ENCODE results near the gene IKBKE. TPM values are rescaled to one million over a fixed set of nuclear protein-coding genes. Genes with fewer than 3 reads are reported as not detected.

The IKBKE gene
- total RNA-seq, 4 donors from 2014 or later, result 4.7 to 10.5 (median 9.4) TPM

DNA sequence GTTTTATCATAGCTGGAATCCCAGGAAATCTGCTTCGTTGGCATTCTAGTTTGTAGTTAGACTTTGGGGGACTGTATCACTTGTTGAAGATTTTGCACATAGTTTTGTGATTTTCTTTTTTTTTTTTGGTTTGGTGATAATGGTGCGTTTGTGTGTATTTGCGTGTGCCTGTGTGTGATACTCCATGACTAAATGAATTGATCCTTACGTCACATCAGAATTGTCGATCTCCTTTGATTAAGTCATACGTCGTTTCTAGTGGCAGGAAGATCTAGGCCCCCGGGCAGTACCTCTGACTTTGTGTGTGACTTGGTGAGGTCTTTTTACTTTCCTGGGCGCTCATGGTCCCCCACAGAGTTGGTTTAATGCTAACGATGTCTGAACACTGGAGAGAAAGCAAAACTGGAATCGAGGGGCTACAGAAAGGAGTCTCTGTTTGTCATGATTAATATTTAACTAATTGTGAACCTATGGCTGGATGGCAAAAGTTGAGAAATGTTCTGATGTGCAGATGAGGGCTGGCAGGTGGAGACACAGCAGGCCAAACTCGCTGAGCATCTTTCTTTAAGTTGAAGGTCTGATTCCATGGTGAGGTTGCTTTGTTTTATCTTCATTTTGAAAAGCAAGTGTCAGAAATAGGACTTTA is 39.5 kb downstream of the IKBKE start:
- Histone ChIP-seq H3K27ac (no peak overlapping the region), H3K36me3 (no peaks in the 10 kb centered on the region), H3K4me3 (replicated peaks in 1 of 3) (no peak overlapping the region), H3K27me3 (no peaks in the 10 kb centered on the region), H3K4me1 (peaks cover 14 to 69% of the 10 kb centered on the region in 2 donors), H3K9me3 (no peaks in the 10 kb centered on the region)
- DNase-seq, result no peak
- intact Hi-C loops (cut with DNase I), result no loop called here
- WGBS, 2 donors, result 91 to 92% methylated on average over 12 of the region's 12 CpGs
- TF ChIP-seq, protein P1, sequence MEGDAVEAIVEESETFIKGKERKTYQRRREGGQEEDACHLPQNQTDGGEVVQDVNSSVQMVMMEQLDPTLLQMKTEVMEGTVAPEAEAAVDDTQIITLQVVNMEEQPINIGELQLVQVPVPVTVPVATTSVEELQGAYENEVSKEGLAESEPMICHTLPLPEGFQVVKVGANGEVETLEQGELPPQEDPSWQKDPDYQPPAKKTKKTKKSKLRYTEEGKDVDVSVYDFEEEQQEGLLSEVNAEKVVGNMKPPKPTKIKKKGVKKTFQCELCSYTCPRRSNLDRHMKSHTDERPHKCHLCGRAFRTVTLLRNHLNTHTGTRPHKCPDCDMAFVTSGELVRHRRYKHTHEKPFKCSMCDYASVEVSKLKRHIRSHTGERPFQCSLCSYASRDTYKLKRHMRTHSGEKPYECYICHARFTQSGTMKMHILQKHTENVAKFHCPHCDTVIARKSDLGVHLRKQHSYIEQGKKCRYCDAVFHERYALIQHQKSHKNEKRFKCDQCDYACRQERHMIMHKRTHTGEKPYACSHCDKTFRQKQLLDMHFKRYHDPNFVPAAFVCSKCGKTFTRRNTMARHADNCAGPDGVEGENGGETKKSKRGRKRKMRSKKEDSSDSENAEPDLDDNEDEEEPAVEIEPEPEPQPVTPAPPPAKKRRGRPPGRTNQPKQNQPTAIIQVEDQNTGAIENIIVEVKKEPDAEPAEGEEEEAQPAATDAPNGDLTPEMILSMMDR (IDR thresholded peaks at IDR 0.05), result no peak
- TF ChIP-seq POLR2A (IDR thresholded peaks at IDR 0.05), result no peak

DNA sequence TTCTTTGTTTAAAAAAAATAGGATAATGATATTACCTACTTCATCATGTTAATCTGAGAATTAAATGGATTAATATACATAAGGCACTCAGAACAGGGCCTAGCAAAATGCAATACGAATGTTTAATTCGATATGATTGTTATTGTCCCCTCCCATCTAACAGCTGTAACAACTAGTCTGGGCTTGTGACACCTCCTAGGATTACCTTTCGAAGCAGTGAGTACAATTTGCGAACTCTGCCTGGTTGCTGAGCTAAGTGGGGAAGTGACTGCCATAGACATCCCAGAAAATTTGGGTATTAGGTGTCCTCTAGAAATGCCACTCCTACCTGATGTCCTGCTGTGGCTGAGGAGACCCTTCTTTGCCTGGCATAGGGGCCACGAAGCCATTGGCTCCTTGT is 40.1 kb downstream of the IKBKE start:
- H3K36me3 ChIP-seq, result no peaks in the 10 kb centered on the region
- no peaks in the 10 kb centered on the region for H3K27me3 ChIP-seq
- H3K4me3 ChIP-seq (replicated peaks in 1 of 3), result no peak overlapping the region
- H3K4me1 ChIP-seq, result peaks cover 14 to 63% of the 10 kb centered on the region in 2 donors
- H3K9me3 ChIP-seq, result no peaks in the 10 kb centered on the region
- H3K27ac ChIP-seq, result no peak overlapping the region
- 95 to 96% methylated on average over 5 of the region's 5 CpGs for WGBS, 2 donors
- no peak for DNase-seq
- intact Hi-C loops (cut with DNase I), result no loop called here
- TF ChIP-seq, protein P1 (IDR thresholded peaks at IDR 0.05), result no peak
- no peak for TF ChIP-seq POLR2A (IDR thresholded peaks at IDR 0.05)

DNA sequence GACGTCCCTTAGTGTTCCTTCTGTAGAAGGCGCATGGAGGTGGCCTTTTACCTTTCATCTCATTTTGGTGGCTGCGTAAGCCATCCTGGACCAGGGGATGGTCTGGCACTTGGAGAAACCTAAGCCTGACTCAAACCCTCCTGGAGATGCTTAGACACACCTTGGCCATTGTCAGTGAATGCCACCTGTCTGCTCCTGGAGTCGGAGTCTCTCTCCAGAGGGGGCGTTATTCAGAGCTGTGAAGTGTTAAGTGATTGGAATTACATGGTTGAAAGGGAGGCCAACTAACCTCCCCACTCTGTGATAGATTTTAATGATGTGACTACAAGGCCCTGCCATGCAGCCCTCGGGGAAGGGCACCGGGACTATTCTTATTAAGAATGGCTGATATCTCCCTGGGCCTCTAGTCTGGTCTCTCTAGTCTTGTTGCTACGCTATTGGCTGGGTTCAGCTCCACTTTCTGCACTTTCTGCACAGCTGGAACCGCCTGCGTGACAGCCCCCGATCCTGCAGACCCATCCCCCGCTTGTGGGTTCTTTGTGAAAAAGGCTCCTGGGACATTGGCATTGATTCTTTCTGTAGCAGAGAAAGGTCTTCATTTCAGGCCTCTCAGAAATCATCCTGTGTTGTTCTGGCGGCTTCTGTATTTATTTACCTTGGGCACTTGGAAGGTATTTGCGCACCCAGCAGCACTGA is 41.2 kb downstream of the IKBKE start:
- TF ChIP-seq, protein P1 (IDR thresholded peaks at IDR 0.05), result no peak
- no peak for TF ChIP-seq POLR2A (IDR thresholded peaks at IDR 0.05)
- intact Hi-C loops (cut with DNase I), result no loop called here
- H3K9me3 ChIP-seq, result no peaks in the 10 kb centered on the region
- H3K4me3 ChIP-seq (replicated peaks in 1 of 3), result no peak overlapping the region
- no peaks in the 10 kb centered on the region for H3K27me3 ChIP-seq
- peak overlapping the region in 2 of 3 donors; percentile 53 to 54 for H3K27ac ChIP-seq
- no peak for DNase-seq
- peaks cover 14 to 54% of the 10 kb centered on the region in 2 donors for H3K4me1 ChIP-seq
- H3K36me3 ChIP-seq, result no peaks in the 10 kb centered on the region
- 81 to 91% methylated on average over 14 of the region's 14 CpGs for WGBS, 2 donors

DNA sequence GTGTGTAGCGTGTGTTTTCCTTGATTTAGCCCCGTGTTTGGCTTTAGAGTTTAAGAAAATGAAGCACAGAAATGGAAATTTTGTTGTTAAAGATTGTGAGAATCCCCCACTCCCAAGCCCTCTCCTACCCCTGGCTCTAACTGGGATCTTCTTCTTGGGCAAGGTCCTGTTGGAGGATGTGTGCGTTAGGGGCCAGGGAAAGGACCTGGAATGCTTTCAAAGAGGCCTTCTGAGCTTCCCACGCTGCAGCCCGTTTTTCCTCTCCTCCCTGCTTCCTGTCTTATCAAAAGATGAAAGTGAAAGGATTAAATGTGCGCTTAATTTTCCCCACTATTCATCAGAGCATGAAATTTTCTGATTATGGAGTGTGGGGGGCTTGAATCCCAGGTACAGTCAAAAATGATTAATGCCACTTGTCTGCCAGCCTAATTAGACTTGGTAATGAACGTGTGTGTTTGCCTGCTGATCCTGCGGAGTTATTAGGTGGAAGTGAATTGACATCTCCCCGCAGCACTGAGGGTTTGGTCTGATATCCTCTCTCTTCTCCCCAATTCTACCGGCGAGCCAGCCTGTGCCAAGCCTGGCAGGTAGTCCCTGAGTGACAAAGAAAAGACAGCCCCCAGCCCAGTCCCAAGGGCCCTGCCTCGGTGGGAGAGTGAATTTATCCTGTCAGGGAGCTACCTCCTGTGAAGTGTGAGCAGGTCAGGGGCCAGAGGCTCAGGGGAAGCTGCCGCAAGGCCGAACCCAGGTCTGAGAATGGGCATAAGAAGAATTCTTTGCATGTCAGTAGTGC is 42.0 kb downstream of the IKBKE start:
- TF ChIP-seq, protein P1 (IDR thresholded peaks at IDR 0.05), result no peak
- TF ChIP-seq POLR2A (IDR thresholded peaks at IDR 0.05), result no peak
- Histone ChIP-seq H3K4me3 (replicated peaks in 1 of 3) (no peak overlapping the region), H3K27ac (peak overlapping the region in 2 of 3 donors; percentile 53 to 54), H3K36me3 (no peaks in the 10 kb centered on the region), H3K4me1 (peaks cover 11 to 49% of the 10 kb centered on the region in 2 donors), H3K27me3 (no peaks in the 10 kb centered on the region), H3K9me3 (no peaks in the 10 kb centered on the region)
- intact Hi-C loops (cut with DNase I), result no loop called here
- 77 to 78% methylated on average over 14 of the region's 14 CpGs for WGBS, 2 donors
- no peak for DNase-seq

All from thyroid gland (tissue), 4 donors.